B cell (primary cell): Measurements from ENCODE around the gene NKAIN2. TPM values are rescaled to one million over a fixed set of nuclear protein-coding genes. Genes with fewer than 3 reads are reported as not detected.

Experiments
- ATAC-seq: fragments of 200-7000 bp; cut with Tn5 transposase; one replicate; pipeline ENCODE4 v1.10.0; 2021; ENCODE audit warnings: low read depth, mild to moderate bottlenecking, moderate number of reproducible peaks, moderate library complexity
- CTCF ChIA-PET: fragments of 350-600 bp; sonication (Branson Sonifier 250); formaldehyde crosslinking; loops from one replicate; lab custom pipeline; 2021; ENCODE audit warnings: antibody characterized with exemption, inconsistent platforms; lab: Charles Lee
- POLR2A ChIA-PET: fragments of 350-600 bp; sonication (Branson Sonifier 250); formaldehyde crosslinking; loops from one replicate; lab custom pipeline; 2021; ENCODE audit warnings: antibody characterized with exemption; lab: Charles Lee
- DNase-seq: peaks from one replicate; pipeline ENCODE4 v3.0.0; 2013
- H2AFZ ChIP-seq: 2 replicates; pipeline ENCODE4 v1.6.1; 2012; ENCODE audit warnings: mild to moderate bottlenecking, low read depth, low read length; ENCODE audit not compliant: insufficient read depth, poor library complexity, severe bottlenecking
- H3K27ac ChIP-seq, 2 donors: 1 replicate in 1 of 2; 2 replicates in 1 of 2; pipeline ENCODE4 v1.5.1; 2012 to 2013; ENCODE audit warnings: low read length in 2 of 2, mild to moderate bottlenecking in 2 of 2, moderate library complexity in 1 of 2
- H3K27me3 ChIP-seq, 4 experiments: fragments of 200-600 bp in 1 of 4; sonication (generic) in 1 of 4; replicated peaks in 1 of 4; 1 replicate in 2 of 4; 2 replicates in 2 of 4; pipeline versions ENCODE4 v1.6.1 to v1.7.0; 2013 to 2016; ENCODE audit warnings: low read length in 3 of 4, mild to moderate bottlenecking in 2 of 4, mixed read lengths in 1 of 4, moderate library complexity in 1 of 4; ENCODE audit not compliant: insufficient read depth in 4 of 4, control insufficient read depth in 3 of 4; ENCODE audit errors: control extremely low read depth in 1 of 4
- H3K36me3 ChIP-seq, 2 experiments: replicated peaks in 1 of 2; 1 replicate in 1 of 2; 2 replicates in 1 of 2; pipeline versions ENCODE4 v1.6.1 to v1.7.1; 2013; ENCODE audit warnings: low read length in 1 of 2; ENCODE audit not compliant: insufficient read depth in 2 of 2, control insufficient read depth in 1 of 2; ENCODE audit errors: control extremely low read depth in 1 of 2, extremely low read depth in 1 of 2
- H3K4me1 ChIP-seq, 2 donors: fragments of 200-600 bp in 1 of 2; sonication (generic) in 1 of 2; 1 replicate in 1 of 2; 2 replicates in 1 of 2; pipeline versions ENCODE4 v1.5.1 to v1.6.1; 2013 to 2017; ENCODE audit warnings: low read length in 2 of 2; ENCODE audit not compliant: control insufficient read depth in 2 of 2, insufficient read depth in 2 of 2
- H3K4me2 ChIP-seq: replicated peaks from 2 replicates; pipeline ENCODE3; 2012; ENCODE audit warnings: mild to moderate bottlenecking, low read depth, low read length; ENCODE audit not compliant: poor library complexity, severe bottlenecking
- H3K4me3 ChIP-seq, 5 experiments: fragments of 200-600 bp in 1 of 5; sonication (generic) in 1 of 5; 1 replicate in 3 of 5; 2 replicates in 2 of 5; pipeline versions ENCODE4 v1.5.1 to v1.7.0; 2011 to 2016; ENCODE audit warnings: low read length in 4 of 5, mild to moderate bottlenecking in 4 of 5, low read depth in 2 of 5, control low read depth in 1 of 5, moderate library complexity in 1 of 5; ENCODE audit not compliant: insufficient read depth in 1 of 5; ENCODE audit errors: control extremely low read depth in 1 of 5, extremely low read depth in 1 of 5
- H3K79me2 ChIP-seq: fragments of 200-600 bp; sonication (generic); one replicate; pipeline ENCODE4 v1.6.0; 2016; ENCODE audit warnings: low read length; ENCODE audit not compliant: control insufficient read depth, insufficient read depth
- H3K9ac ChIP-seq: fragments of 200-600 bp; sonication (generic); 2 replicates; pipeline ENCODE4 v1.6.1; 2017; ENCODE audit warnings: mild to moderate bottlenecking, low read length, moderate library complexity
- H3K9me3 ChIP-seq, 3 donors: one replicate each; pipeline versions ENCODE4 v1.6.1 to v1.7.1; 2013; ENCODE audit warnings: low read length in 2 of 3; ENCODE audit not compliant: control insufficient read depth in 2 of 3, insufficient read depth in 1 of 3; ENCODE audit errors: control extremely low read depth in 1 of 3
- H4K20me1 ChIP-seq: 2 replicates; pipeline ENCODE4 v1.6.0; 2012; ENCODE audit warnings: mild to moderate bottlenecking, low read length; ENCODE audit not compliant: insufficient read depth, control insufficient read depth, poor library complexity, severe bottlenecking
- H3K27ac Mint-ChIP-seq: one replicate; pipeline ENCODE4 v1.8.0; 2021; ENCODE audit warnings: mixed read lengths
- H3K27me3 Mint-ChIP-seq: one replicate; pipeline ENCODE4 v1.8.0; 2021; ENCODE audit warnings: mixed read lengths
- H3K4me1 Mint-ChIP-seq: one replicate; pipeline ENCODE4 v1.8.0; 2021; ENCODE audit warnings: mixed read lengths
- H3K4me3 Mint-ChIP-seq: one replicate; pipeline ENCODE4 v1.8.0; 2021; ENCODE audit warnings: mixed read lengths
- H3K9me3 Mint-ChIP-seq: one replicate; pipeline ENCODE4 v1.8.0; 2022; ENCODE audit warnings: mixed read lengths; ENCODE audit not compliant: insufficient read depth
- CTCF ChIP-seq: fragments of 200-600 bp; IDR thresholded peaks from one replicate; pipeline ENCODE4 v1.8.0; 2022; ENCODE audit warnings: antibody characterized with exemption, mild to moderate bottlenecking
- EZH2 ChIP-seq: IDR thresholded peaks from 2 replicates; pipeline ENCODE4 v1.6.1; 2012; ENCODE audit warnings: borderline replicate concordance, low read depth, mild to moderate bottlenecking, moderate library complexity, low read length; ENCODE audit not compliant: insufficient read depth, poor library complexity, severe bottlenecking
- WGBS: methylation state at CpG from one replicate; pipeline ENCODE4 v1.1.5; 2013; ENCODE audit warnings: missing lambda C conversion rate; ENCODE audit not compliant: insufficient coverage; 5-methylcytosine and 5-hydroxymethylcytosine counted together
- intact Hi-C: fragments of 100-400 bp; cut with micrococcal nuclease; formaldehyde crosslinking; loops from one replicate; pipeline ENCODE4 v1.10.0; 2022
- polyA plus RNA-seq: library from polyadenylated mRNA; depleted of rRNA; stranded (reverse); fragments of >200 nt; gene quantifications from 2 replicates; pipeline ENCODE4 v1.2.3, GENCODE V29; 2012
- total RNA-seq, 2 donors: library from RNA; stranded (reverse); fragments of 120-200 nt in 1 of 2; gene quantifications; 1 replicate in 1 of 2; 2 replicates in 1 of 2; pipeline versions ENCODE4 v1.2.3 to v1.2.4, GENCODE V29; 2013 to 2022

NKAIN2 gene
- total and polyA plus RNA-seq, 2 donors (not counting 1 experiment from before 2014, with no cell fraction given), result not detected

- no peak overlapping the region for H3K27ac Mint-ChIP-seq
- WGBS, result 7% methylated on average over 1 of the region's 6 CpGs
- H3K27ac ChIP-seq, result no peak overlapping the region
- peaks cover 45% of the 10 kb centered on the region for H3K27me3 Mint-ChIP-seq
- DNase-seq (no peak), ATAC-seq (no peak)
- ChIA-PET POLR2A (no interaction called here), CTCF (interaction anchor here (1.1 to 1.4 kb wide), 3 partner anchors 9 to 1312 kb away, joined by 3 to 4 read pairs (median 3); no protein-coding TSS in a partner anchor)
- H3K9ac ChIP-seq, result no peak overlapping the region
- H3K36me3 ChIP-seq, result no peaks in the 10 kb centered on the region
- H3K27me3 ChIP-seq, result peaks cover 0 to 17% (median 7%) of the 10 kb centered on the region in 4 experiments
- intact Hi-C loops, result no loop called here
- H3K4me1 ChIP-seq, result peaks cover 11 to 12% of the 10 kb centered on the region in 2 donors
- peak overlapping the region; percentile 80 for H3K4me2 ChIP-seq
- H2AFZ ChIP-seq, result peak overlapping the region; percentile 45
- H3K9me3 Mint-ChIP-seq, result no peaks in the 10 kb centered on the region
- no peaks in the 10 kb centered on the region for H3K79me2 ChIP-seq
- no peaks in the 10 kb centered on the region for H4K20me1 ChIP-seq
- H3K4me1 Mint-ChIP-seq, result peaks cover 14% of the 10 kb centered on the region
- no peak overlapping the region for H3K4me3 ChIP-seq
- peak overlapping the region; percentile 78 for H3K4me3 Mint-ChIP-seq
- no peaks in the 10 kb centered on the region for H3K9me3 ChIP-seq
- TF ChIP-seq EZH2 (no peak), CTCF (no peak)
Measured at GRCh38 chr6:123802351-123802696, 1.3 kb upstream of the NKAIN2 start.

GRCh38 chr6:123802697-123803503 is 765 bp upstream of the NKAIN2 start:
- Mint-ChIP-seq H3K27ac (no peak overlapping the region), H3K4me1 (peaks cover 14% of the 10 kb centered on the region), H3K4me3 (peak overlapping the region; percentile 78), H3K27me3 (peaks cover 48% of the 10 kb centered on the region), H3K9me3 (no peaks in the 10 kb centered on the region)
- Histone ChIP-seq H3K9me3 (no peaks in the 10 kb centered on the region), H3K79me2 (no peaks in the 10 kb centered on the region), H3K4me1 (peaks cover 11 to 12% of the 10 kb centered on the region in 2 donors), H3K4me2 (peak overlapping the region; percentile 80), H3K27ac (no peak overlapping the region), H3K36me3 (no peaks in the 10 kb centered on the region), H3K9ac (peak overlapping the region; percentile 48), H2AFZ (peak overlapping the region; percentile 45), H4K20me1 (no peaks in the 10 kb centered on the region), H3K4me3 (peak overlapping the region; percentile 6 to 52 (median 44)), H3K27me3 (peaks cover 0 to 17% (median 7%) of the 10 kb centered on the region in 4 experiments)
- ATAC-seq, result peak; percentile 67
- intact Hi-C loops, result no loop called here
- TF ChIP-seq CTCF (peak; percentile 76), EZH2 (no peak)
- under 1% methylated on average over 58 of the region's 61 CpGs for WGBS
- POLR2A ChIA-PET, result no interaction called here
- CTCF ChIA-PET, result interaction anchor here (0.8 to 1.4 kb wide), 4 partner anchors 10 to 1311 kb away, joined by 3 to 4 read pairs (median 3); no protein-coding TSS in a partner anchor
- DNase-seq, result peak; percentile 50
